ENCODE measurements around the gene ARAP2. TPM values are rescaled to one million over a fixed set of nuclear protein-coding genes. Genes with fewer than 3 reads are reported as not detected.

Gene ARAP2
- total RNA-seq, 6 experiments from 2014 or later = 6.4 to 15.4 (median 10.2) TPM

DNA sequence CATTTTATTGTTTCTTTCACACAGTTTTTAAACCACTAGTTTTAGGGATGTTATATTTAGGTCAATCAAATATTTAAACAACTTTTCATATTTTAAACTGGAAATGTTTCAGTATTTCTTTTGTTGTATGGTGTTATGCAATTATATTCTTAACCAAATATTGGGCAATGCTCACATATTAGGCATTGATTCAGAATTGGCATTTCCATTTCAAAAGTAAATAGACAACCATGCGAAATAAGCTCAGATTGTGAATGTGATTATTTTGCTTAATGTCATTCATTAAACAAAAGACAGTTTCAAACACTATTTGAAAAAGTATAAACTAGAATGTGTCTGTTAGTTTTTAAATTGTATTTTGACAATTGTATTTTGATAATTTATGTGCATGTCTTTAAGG, 36.9 kb downstream of the ARAP2 start:
- intact Hi-C loops (cut with DNase I) = no loop called here
- no peaks in the 10 kb centered on the region for H3K27me3 ChIP-seq
- peaks cover 0 to 4% (median 0%) of the 10 kb centered on the region in 4 donors for H3K36me3 ChIP-seq
- ATAC-seq (peak in 3 of 4 donors; percentile 49 to 77 (median 69)), DNase-seq (no peak)
- WGBS (ENCODE audit: insufficient coverage, low coverage, low lambda C conversion rate, missing lambda C conversion rate) = 21% methylated on average over 1 of the region's 1 CpG
- H3K4me3 ChIP-seq = no peak overlapping the region
- H3K9me3 ChIP-seq = no peaks in the 10 kb centered on the region
- H3K4me1 ChIP-seq = peaks cover 0 to 23% (median 9%) of the 10 kb centered on the region in 4 donors
- no peak overlapping the region for H3K27ac ChIP-seq
- TF ChIP-seq CTCF (IDR thresholded peaks at IDR 0.05) (no peak), POLR2A (IDR thresholded peaks at IDR 0.05) (no peak)

GRCh38 chr4:36206603-36207311, 37.6 kb downstream of the ARAP2 start:
- H3K4me1 ChIP-seq = peaks cover 0 to 23% (median 9%) of the 10 kb centered on the region in 4 donors
- no peak overlapping the region for H3K27ac ChIP-seq
- H3K27me3 ChIP-seq = no peaks in the 10 kb centered on the region
- peaks cover 0 to 4% (median 0%) of the 10 kb centered on the region in 4 donors for H3K36me3 ChIP-seq
- 74% methylated on average over 3 of the region's 3 CpGs for WGBS (ENCODE audit: insufficient coverage, low coverage, low lambda C conversion rate, missing lambda C conversion rate)
- DNase-seq = no peak
- intact Hi-C loops (cut with DNase I) = no loop called here
- ATAC-seq = peak in 2 of 4 donors; percentile 14 to 31
- H3K4me3 ChIP-seq = no peak overlapping the region
- no peaks in the 10 kb centered on the region for H3K9me3 ChIP-seq
- no peak for TF ChIP-seq POLR2A (IDR thresholded peaks at IDR 0.05)
- no peak for TF ChIP-seq CTCF (IDR thresholded peaks at IDR 0.05)

DNA sequence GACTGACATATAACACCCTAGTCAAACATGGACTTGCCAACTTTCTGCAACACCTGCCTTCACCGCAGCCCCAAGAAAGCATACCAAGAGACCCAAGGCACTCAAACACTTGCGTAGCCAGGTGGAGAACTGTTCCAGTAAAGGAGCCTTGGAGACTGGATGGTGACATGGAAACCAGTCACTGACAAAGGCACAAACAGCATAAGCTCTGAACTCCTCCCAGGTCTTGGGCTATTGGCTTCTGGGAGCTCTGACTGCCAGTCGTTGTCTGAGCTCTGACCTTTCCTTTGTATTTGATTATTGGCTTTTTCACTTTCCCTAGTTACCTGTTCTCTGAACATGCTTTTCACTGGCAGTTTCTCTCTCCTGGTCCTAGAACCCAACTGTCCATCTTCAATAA, 38.3 kb downstream of the ARAP2 start:
- peak; percentile 85 to 94 (median 89) for ATAC-seq
- WGBS (ENCODE audit: insufficient coverage, low coverage, low lambda C conversion rate, missing lambda C conversion rate) = 54% methylated on average over 3 of the region's 3 CpGs
- TF ChIP-seq CTCF (IDR thresholded peaks at IDR 0.05) = no peak
- no peak for TF ChIP-seq POLR2A (IDR thresholded peaks at IDR 0.05)

GRCh38 chr4:36198861-36199260, 45.5 kb downstream of the ARAP2 start:
- WGBS (ENCODE audit: insufficient coverage, low coverage, low lambda C conversion rate, missing lambda C conversion rate) = 100% methylated on average over 1 of the region's 4 CpGs
- intact Hi-C loops (cut with DNase I) = no loop called here
- no peak for DNase-seq
- Histone ChIP-seq H3K27ac (no peak overlapping the region), H3K27me3 (no peaks in the 10 kb centered on the region), H3K9me3 (no peaks in the 10 kb centered on the region), H3K4me1 (no peaks in the 10 kb centered on the region), H3K36me3 (no peaks in the 10 kb centered on the region), H3K4me3 (no peak overlapping the region)
- peak in 1 of 4 donors; percentile 22 for ATAC-seq
- TF ChIP-seq POLR2A (IDR thresholded peaks at IDR 0.05) = no peak
- TF ChIP-seq CTCF (IDR thresholded peaks at IDR 0.05) = no peak

More for the DNA sequence above, 38.3 kb downstream of the ARAP2 start:
- H3K4me3 ChIP-seq = no peak overlapping the region
- H3K36me3 ChIP-seq = peaks cover 0 to 4% (median 0%) of the 10 kb centered on the region in 4 donors
- H3K27ac ChIP-seq = no peak overlapping the region
- peaks cover 0 to 23% (median 9%) of the 10 kb centered on the region in 4 donors for H3K4me1 ChIP-seq
- no peaks in the 10 kb centered on the region for H3K27me3 ChIP-seq
- DNase-seq = no peak
- intact Hi-C loops (cut with DNase I) = no loop called here
- H3K9me3 ChIP-seq = no peaks in the 10 kb centered on the region
